ENCODE results near the gene TIGD2. TPM values are rescaled to one million over a fixed set of nuclear protein-coding genes. Genes with fewer than 3 reads are reported as not detected.

TIGD2 gene
- total and polyA plus RNA-seq, 2 donors (not counting 3 experiments of a cell fraction or from before 2014, with no cell fraction given): 1.1 to 5.0 TPM

DNA sequence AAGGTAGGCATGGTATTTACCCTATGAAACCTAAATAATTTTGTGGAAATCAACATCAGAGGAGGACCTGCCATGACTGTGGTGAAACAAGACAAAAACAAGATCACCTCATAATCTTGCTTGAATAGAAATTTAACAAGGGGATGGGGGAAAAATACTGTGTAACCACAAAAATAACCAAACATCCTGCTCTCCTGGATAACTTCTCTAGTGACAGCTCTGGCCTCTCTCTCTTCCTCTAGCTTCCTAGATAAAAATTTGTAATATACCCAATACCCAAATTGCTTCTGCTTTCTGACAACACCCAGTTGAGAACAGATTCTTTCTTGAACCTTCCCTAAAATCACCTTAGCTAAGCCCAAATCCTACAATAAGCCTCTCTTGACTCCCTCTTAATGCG is 11.9 kb upstream of the TIGD2 start:
- DNase-seq (ENCODE audit: low read depth, low spot score) (no peak), FAIRE-seq (no peak)
- ChIA-PET CTCF (no interaction called here), POLR2A (no interaction called here)
- no peaks in the 10 kb centered on the region for H3K9me1 ChIP-seq (replicated peaks; ENCODE audit: control insufficient read depth, extremely low read depth, insufficient read depth, low read length)
- no TSS peak for BruUV-seq (replicated peaks)
- H3K9me3 ChIP-seq (replicated peaks; ENCODE audit: control insufficient read depth, insufficient read depth, low read length): no peaks in the 10 kb centered on the region
- dilution Hi-C loops (cut with MboI; ENCODE audit: extremely low pct_ligation_motif_present, low sequenced_read_pairs): no loop called here
- H4K20me1 ChIP-seq (replicated peaks; ENCODE audit: control insufficient read depth, extremely low read depth, insufficient read depth, low read length): no peaks in the 10 kb centered on the region
- H3K27me3 ChIP-seq (ENCODE audit: control insufficient read depth in 2 of 2, insufficient read depth in 2 of 2, low read length in 2 of 2): peaks cover 9 to 14% of the 10 kb centered on the region in 2 experiments
- no peaks in the 10 kb centered on the region for H3K79me2 ChIP-seq (ENCODE audit: control insufficient read depth, insufficient read depth, low read length)
- no peak overlapping the region for H2AFZ ChIP-seq (ENCODE audit: low read depth, low read length)
- H3K4me2 ChIP-seq (ENCODE audit: insufficient read depth, low read length): no peak overlapping the region
- no peak overlapping the region for H3K9ac ChIP-seq (replicated peaks; ENCODE audit: extremely low read depth, insufficient read depth, low read length)
- H3K4me3 ChIP-seq (replicated peaks in 1 of 3; ENCODE audit: insufficient read depth in 1 of 3, low read depth in 1 of 3, low read length in 3 of 3): no peak overlapping the region
- no peak for TF ChIP-seq POLR2A (IDR thresholded peaks at IDR 0.05; ENCODE audit: low read depth, low read length)
- TF ChIP-seq GATA2 (IDR thresholded peaks at IDR 0.05; ENCODE audit: insufficient read depth, insufficient read length, low read depth, low read length): no peak
- TF ChIP-seq EZH2 (IDR thresholded peaks at IDR 0.05; ENCODE audit: borderline replicate concordance, low read depth, low read length, severe bottlenecking): no peak
- TF ChIP-seq, protein P1, sequence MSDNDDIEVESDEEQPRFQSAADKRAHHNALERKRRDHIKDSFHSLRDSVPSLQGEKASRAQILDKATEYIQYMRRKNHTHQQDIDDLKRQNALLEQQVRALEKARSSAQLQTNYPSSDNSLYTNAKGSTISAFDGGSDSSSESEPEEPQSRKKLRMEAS (IDR thresholded peaks at IDR 0.05; ENCODE audit: insufficient read depth, insufficient read length): no peak
- TF ChIP-seq JUN (IDR thresholded peaks at IDR 0.05; ENCODE audit: borderline replicate concordance, insufficient read depth, insufficient read length, low read depth): no peak
- no peak for TF ChIP-seq POLR2AphosphoS5 (IDR thresholded peaks at IDR 0.05; ENCODE audit: insufficient read depth, low read depth, low read length)
- TF ChIP-seq, protein P2, sequence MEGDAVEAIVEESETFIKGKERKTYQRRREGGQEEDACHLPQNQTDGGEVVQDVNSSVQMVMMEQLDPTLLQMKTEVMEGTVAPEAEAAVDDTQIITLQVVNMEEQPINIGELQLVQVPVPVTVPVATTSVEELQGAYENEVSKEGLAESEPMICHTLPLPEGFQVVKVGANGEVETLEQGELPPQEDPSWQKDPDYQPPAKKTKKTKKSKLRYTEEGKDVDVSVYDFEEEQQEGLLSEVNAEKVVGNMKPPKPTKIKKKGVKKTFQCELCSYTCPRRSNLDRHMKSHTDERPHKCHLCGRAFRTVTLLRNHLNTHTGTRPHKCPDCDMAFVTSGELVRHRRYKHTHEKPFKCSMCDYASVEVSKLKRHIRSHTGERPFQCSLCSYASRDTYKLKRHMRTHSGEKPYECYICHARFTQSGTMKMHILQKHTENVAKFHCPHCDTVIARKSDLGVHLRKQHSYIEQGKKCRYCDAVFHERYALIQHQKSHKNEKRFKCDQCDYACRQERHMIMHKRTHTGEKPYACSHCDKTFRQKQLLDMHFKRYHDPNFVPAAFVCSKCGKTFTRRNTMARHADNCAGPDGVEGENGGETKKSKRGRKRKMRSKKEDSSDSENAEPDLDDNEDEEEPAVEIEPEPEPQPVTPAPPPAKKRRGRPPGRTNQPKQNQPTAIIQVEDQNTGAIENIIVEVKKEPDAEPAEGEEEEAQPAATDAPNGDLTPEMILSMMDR (IDR thresholded peaks at IDR 0.05; ENCODE audit: extremely low read depth in 1 of 2, insufficient read depth in 1 of 2, low read depth in 1 of 2, low read length in 2 of 2): no peak
- TF ChIP-seq FOS (IDR thresholded peaks at IDR 0.05; ENCODE audit: borderline replicate concordance, insufficient read depth, low read length): no peak
- TF ChIP-seq MYC (IDR thresholded peaks at IDR 0.05; ENCODE audit: low read depth, low read length): no peak
- intact Hi-C loops (cut with micrococcal nuclease): no loop called here
- no peaks in the 10 kb centered on the region for H3K36me3 ChIP-seq (ENCODE audit: control insufficient read depth in 2 of 2, extremely low read depth in 1 of 2, insufficient read depth in 2 of 2, low read length in 2 of 2)
- no peak overlapping the region for H3K27ac ChIP-seq (ENCODE audit: insufficient read depth, low read depth, low read length)
- H3K4me1 ChIP-seq (ENCODE audit: control insufficient read depth, extremely low read depth, insufficient read depth, low read length): no peaks in the 10 kb centered on the region
